ENCODE results near the gene STX16. TPM values are rescaled to one million over a fixed set of nuclear protein-coding genes. Genes with fewer than 3 reads are reported as not detected.

The STX16 gene
- total and polyA plus RNA-seq, 9 of the 15 experiments (the other 6 are each of a cell fraction or from before 2014, with no cell fraction given) = 4.4 to 43.5 (median 14.7) TPM

DNA sequence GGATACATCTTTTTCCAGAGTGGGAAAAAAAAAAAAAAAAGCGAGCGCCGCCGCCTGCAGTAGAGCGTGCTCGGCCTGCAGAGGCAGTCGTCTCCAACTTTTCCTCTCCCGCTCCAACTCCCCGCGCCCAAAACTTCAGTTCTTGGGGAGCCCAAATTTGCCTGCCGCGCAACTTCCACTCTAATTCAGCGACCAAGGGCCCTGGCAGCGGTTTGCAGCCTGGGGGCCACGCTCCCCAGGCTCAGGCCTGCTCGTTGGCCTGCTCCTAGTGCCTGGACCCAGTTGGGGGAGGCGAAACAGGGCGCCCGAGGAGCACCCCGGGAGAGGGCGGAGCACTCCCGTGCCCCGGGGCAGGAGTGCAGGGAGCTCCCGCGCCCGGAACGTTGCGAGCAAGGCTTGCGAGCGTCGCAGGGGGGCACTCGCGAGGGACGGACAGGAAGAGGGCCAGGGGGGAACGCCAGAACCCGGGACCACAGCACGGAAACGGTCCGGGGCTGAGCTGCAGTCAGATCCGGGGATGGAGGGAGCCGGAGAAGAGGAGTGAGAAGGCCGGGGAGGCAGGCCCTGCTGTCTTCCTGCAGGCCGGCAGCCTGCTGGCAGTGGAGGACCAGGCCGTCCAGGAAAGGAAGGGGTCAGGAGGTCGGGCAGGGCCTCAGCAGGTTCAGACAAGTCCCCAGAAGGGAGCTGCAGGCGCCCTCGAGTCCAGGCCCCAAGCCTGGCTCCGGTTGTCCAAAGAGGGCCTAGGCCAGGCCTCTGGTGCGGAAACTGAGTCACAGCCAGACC, at the start of gene STX16 (continued):
- peak in 1 of 2 experiments; percentile 98; a peak in 3 of 4 replicates for TF ChIP-seq ZNF639 (CRISPR knock-in tag; conservative IDR thresholded peaks at IDR 0.05 in 1 of 2, IDR thresholded peaks at IDR 0.05 in 1 of 2)
- TF ChIP-seq ZNF75A (CRISPR knock-in tag; IDR thresholded peaks at IDR 0.05) = no peak
- peak in 1 of 2 experiments; percentile 71; a peak in 2 of 4 replicates for TF ChIP-seq TEAD1 (CRISPR knock-in tag; IDR thresholded peaks at IDR 0.05)
- TF ChIP-seq MYC (IDR thresholded peaks at IDR 0.05; ENCODE audit: low read depth, low read length) = peak; percentile 69
- peak; percentile 25; the same call in 1 of the 2 replicates for TF ChIP-seq MYC (CRISPR knock-in tag; IDR thresholded peaks at IDR 0.05; ENCODE audit: borderline replicate concordance, low read depth)
- TF ChIP-seq, protein P1, sequence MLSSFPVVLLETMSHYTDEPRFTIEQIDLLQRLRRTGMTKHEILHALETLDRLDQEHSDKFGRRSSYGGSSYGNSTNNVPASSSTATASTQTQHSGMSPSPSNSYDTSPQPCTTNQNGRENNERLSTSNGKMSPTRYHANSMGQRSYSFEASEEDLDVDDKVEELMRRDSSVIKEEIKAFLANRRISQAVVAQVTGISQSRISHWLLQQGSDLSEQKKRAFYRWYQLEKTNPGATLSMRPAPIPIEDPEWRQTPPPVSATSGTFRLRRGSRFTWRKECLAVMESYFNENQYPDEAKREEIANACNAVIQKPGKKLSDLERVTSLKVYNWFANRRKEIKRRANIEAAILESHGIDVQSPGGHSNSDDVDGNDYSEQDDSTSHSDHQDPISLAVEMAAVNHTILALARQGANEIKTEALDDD (IDR thresholded peaks at IDR 0.05) = no peak
- TF ChIP-seq CHD4 (IDR thresholded peaks at IDR 0.05; ENCODE audit: insufficient read depth, insufficient replicate concordance, low read depth, low read length, poor library complexity, severe bottlenecking) = peak; percentile 51
- TF ChIP-seq ZNF644 (tag; IDR thresholded peaks at IDR 0.05; ENCODE audit: low read depth) = peak; percentile 73; the same call in 1 of the 2 replicates
- peak; percentile 68; the same call in 1 of the 2 replicates for TF ChIP-seq NR2C1 (IDR thresholded peaks at IDR 0.05)
- TF ChIP-seq NR2C1 (tag; IDR thresholded peaks at IDR 0.05) = peak; percentile 89
- 0 out of 2 replicates have a peak, but pooled peaks have one; percentile 51 for TF ChIP-seq MEF2D (tag; conservative IDR thresholded peaks at IDR 0.05; ENCODE audit: low read depth)
- no peak; the same call in 1 of the 2 replicates for TF ChIP-seq ATF3 (IDR thresholded peaks at IDR 0.05)
- TF ChIP-seq ATF3 (CRISPR knock-in tag; conservative IDR thresholded peaks at IDR 0.05) = peak; percentile 83; the same call in 1 of the 2 replicates
- TF ChIP-seq NEUROD1 (IDR thresholded peaks at IDR 0.05; ENCODE audit: borderline replicate concordance, low read depth, low read length, partially characterized antibody) = peak; percentile 97
- no peak for TF ChIP-seq TGIF2 (CRISPR knock-in tag; IDR thresholded peaks at IDR 0.05)
- peak; percentile 44; the same call in 1 of the 2 replicates for TF ChIP-seq STAT5A (IDR thresholded peaks at IDR 0.05; ENCODE audit: borderline replicate concordance, low read length)
- TF ChIP-seq PML (IDR thresholded peaks at IDR 0.05; ENCODE audit: low read length) = peak; percentile 58
- TF ChIP-seq STAG1 (CRISPR knock-in tag; IDR thresholded peaks at IDR 0.05; ENCODE audit: borderline replicate concordance) = peak; percentile 32; the same call in 1 of the 2 replicates
- peak; percentile 94 for TF ChIP-seq ZNF740 (CRISPR knock-in tag; IDR thresholded peaks at IDR 0.05)
- TF ChIP-seq ZNF740 (tag; IDR thresholded peaks at IDR 0.05) = no peak; a peak in 1 of 4 replicates
- peak; percentile 91 for TF ChIP-seq ZZZ3 (IDR thresholded peaks at IDR 0.05)
- peak; percentile 8; the same call in 1 of the 2 replicates for TF ChIP-seq FOXK1 (CRISPR knock-in tag; IDR thresholded peaks at IDR 0.05; ENCODE audit: borderline replicate concordance)
- peak; percentile 66 for TF ChIP-seq ZNF239 (CRISPR knock-in tag; IDR thresholded peaks at IDR 0.05)
